GM18858 (cell line): ENCODE measurements around the gene SS18L1.

ENCODE experiments used
- ATAC-seq: cut with Tn5 transposase; IDR thresholded peaks from one replicate; pipeline ENCODE4 v1.9.1; 2021; ENCODE audit not compliant: unreplicated experiment

The SS18L1 gene

DNA sequence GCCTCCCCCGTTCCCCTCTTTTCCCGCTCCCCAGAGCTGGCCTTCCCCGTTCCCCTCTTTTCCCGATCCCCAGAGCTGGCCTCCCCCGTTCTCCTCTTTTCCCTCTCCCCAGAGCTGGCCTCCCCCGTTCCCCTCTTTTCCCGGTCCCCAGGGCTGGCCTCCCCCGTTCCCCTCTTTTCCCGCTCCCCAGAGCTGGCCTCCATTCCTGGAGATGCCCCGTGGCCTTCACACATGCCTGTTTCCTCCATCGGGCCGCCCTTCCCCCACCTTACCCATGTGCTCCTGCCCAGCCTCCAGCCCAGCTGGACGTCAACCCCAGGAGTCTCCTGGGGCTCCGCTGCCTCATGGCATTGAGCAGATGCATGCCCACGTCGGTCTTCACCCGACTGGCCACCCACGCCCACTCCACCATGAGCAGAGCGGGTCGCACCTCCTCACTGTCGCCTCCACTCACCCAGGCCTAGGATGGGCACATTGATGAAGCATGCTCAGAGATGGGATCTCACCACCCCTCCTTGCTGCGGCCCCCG, 8.3 kb downstream of the SS18L1 start:
- ATAC-seq, result no peak

DNA sequence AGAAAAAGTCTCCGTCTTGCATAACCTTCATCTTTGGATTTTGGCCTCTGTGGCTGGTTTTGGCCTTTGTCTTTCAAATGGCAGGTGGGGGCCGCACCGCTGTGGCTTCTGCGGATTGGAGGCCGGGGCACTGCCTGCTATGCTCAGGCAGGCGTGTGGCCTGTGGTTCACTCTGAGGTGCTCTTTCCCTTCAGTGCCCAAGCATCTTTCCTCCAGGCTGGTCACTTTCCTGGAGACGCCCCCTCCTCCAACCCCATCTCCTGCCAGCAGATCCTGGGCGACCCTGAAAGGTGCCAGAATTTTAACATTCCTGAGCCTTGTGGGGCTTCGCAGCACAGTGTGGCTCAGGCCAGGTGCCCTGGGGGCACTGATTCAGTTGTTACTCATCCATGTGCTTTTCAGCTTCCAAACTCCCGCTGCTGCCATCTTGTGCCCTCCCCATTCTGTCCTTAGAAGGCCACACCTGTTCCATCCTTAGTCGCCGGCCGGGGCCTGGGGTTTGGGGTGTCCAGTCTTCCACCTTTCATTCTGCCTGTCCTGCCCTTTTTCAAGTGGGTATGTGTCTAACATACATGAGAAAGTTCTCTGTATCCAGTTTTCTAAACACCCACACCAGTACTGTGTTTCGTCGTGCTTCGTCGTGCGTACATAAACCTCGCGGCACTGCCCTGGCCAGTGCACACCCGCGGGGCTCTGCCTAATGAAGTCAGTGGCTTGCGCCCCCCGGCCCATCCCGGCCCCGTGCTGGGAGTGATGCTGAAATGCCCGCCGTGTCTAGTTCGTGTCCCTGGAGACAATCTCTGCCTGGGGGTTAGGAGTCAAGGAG, 12.1 kb downstream of the SS18L1 start:
- no peak for ATAC-seq

DNA sequence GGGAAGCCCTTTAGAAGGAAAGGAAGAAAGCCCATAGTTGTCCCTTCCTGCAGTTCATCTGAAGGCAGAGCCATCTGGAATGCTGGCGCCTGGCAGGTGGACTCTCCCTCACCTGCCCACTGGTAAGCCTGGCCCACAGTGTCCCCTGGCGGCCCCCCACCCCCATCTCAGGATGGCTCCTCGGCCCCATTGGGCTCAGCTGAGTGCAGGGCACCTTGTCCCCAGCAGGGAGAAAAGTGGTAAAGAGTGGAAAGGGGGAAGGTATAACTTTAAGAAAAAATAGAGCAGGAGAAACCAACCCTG, 12.6 kb downstream of the SS18L1 start:
- no peak for ATAC-seq

DNA sequence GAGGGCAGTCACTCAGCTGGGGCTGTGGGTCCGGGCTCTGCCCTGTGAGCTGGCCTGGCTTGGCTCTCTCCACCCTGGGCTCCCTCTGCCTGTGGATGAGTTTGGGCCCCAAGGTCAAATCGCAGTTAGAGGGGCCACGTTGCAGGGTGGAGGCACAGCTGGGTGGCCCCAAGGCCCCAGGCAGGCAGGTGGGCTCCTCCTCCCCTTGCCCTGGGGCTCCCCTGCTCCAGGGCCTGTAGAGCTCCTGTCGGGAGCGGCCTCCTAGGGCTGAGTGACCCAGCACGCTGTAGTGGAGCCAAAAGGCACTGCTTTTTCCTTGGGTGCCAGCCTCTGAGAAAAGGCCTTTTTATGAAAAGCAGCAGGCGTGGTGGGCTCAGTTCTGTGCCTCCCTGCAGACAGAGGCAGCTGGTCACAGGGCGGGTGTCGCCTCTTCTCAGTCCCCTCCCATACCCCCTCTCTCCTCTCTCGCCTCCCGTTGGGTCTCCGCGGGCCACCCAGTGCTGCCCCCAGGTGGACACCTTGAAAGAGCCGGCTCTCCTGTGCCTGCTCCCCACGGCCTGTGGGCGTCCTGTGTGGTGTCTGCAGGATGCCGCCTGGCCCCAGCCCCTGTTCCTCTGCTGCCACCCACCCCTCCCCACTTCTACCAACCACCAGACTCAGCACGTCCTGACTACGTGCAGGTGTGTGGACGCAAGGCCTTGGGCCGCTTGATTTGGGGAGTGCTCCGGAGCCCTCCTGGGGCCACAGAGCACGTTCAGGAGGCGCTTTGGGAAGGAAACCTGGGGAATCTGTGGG, 13.2 kb downstream of the SS18L1 start:
- ATAC-seq, result no peak

DNA sequence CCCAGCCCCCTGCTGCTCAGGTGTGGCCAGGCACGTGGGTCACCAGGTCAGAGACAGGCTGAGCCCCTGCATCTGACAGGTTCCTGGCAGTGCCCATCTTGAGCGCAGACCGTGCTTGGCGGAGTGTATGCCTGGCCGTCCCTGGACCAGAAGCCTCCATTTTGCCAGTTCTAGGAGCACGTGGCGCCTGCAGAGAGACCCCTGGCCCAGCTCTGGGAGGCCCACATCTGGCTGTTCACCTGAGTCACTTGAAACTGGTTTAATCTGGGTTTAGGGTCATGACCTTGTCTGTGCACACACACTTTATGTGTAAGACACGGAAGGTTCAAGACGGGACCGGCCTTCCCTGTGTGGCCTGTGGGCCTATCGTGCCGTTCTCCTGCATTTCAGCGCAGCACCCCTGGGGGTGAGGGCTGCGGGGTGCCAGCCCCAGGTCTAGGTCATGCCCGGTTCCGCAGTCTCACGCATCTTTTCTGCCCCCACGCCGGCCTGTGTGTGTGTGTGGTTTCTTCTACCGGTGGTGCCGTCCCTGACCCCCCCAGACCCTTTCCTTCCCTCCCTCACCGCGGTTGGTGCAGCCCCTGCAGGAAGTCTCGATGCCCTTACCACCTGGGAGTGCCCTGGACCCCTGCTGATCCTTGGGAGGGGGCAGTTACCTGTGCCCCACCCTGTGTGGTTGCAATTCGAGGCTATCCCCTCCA, 14.0 kb downstream of the SS18L1 start:
- ATAC-seq, result no peak

DNA sequence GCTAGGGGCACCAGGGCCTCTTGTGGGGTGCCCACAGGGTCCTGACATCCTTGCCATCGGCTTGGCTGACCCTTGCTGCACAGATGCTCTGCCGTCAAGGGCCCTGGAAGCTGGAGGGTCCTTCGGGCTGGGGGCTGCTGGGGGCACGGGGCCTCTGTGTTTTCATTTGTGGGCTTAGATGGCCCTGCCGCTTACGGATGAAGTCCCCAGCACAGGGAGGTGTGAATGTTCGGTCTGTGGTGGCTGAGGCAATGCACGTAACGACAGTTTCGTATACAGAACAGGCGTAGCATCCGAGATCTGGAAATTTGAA, 14.5 kb downstream of the SS18L1 start:
- ATAC-seq, result no peak

DNA sequence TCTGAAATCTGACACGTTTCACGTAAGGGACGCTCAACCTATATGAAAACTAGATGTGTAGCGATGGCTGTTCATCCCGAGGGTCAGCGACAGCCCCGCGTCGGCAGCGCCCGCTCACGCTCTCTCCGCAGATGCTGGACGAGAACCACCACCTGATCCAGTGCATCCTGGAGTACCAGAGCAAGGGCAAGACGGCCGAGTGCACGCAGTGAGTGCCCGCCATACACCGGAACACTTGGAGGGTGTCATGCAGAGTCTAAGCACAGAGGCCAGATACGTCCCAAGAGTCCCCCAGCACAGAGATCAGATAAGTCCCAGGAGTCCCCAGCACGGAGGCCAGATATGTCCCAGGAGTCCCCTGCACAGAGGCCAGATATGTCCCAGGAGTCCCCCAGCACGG, 15.0 kb downstream of the SS18L1 start:
- ATAC-seq, result no peak

DNA sequence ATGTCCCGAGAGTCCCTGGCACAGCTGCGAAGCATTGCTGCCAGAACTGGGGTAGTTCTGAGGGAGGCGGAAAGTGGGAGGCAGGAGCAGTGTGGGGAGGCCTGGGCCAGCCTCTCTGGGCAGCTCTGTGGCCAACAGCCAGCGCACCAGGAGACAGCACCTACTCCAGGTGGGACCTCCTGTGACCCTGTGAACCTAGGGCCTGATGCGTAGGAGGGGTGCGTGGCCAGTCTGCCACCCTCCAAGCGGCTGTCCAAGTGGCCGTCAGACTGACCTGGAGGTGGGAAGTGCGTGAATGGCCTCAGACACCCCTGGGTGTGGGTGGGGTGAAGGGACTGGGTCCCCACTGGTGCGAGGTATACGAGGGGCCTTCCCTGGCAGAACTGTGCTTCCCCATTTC, 15.5 kb downstream of the SS18L1 start:
- no peak for ATAC-seq

DNA sequence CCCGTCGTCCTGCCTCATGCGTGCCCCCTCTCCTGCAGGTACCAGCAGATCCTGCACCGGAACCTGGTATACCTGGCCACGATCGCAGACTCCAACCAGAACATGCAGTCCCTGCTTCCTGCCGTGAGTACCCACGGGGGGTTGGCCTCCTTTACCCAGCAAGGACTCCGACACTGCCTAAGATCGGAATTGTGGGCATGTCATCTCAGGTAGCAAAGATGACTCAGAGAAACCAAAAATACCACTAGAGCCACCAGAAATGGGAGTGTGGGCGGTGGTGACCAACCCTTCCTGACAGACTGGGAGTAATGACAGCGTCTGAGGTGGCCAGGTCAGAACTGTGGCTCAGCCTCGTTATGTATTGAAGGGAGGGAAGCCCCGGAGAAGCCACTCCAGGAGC, 16.3 kb downstream of the SS18L1 start:
- no peak for ATAC-seq

DNA sequence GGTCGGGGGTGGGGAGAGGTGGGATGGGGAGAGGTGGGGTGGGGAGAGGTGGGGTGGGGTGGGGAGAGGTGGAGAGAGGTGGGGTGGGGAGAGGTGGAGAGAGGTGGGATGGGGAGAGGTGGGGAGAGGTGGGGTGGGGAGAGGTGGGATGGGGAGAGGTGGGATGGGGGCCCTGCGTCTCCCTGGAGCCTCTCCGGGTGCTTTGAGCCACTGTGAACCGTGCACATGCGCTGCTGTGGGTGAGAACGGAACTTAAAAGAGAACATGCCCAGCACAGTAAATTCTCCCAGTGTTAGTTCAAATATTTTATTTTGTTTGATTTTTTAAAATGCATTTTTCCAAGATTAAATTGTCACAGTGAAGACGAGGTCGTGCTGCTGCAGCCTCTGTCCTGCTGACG, 16.7 kb downstream of the SS18L1 start:
- no peak for ATAC-seq

DNA sequence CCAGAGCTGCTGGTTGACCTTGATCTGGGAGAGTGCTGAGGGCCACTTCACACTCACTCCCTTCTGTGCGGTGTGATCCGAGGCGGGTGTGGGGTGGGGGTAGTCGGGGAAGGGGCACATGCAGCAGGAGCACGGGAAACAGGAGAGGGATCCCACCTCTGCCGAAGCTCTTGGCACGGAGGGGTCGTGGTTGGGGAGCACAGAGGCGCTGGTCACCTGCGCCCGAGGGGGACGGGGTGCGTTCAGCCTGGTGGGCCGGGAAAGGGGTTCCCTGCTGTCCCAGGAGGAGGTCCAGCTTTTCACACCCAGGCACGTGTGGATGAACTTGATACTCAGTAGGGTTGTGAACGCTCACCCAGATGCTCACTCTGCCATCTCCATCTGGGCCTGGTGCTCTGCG, 17.3 kb downstream of the SS18L1 start:
- no peak for ATAC-seq

DNA sequence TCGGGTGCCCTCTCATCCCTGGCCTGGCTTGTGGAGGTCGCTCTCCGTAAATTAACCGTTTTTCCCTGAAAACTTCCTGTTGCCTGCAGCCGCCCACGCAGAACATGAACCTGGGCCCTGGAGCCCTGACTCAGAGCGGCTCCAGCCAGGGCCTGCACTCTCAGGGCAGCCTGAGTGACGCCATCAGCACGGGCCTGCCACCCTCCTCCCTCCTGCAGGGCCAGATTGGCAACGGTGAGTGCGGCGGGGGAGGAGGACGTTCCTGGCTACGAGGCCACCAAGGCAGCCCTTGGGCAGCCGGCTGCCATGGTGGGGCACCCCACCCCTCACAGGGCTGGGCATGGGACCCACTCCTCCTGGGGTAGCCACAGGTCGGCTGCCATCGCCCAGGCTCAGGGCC, 17.8 kb downstream of the SS18L1 start:
- ATAC-seq, result no peak

DNA sequence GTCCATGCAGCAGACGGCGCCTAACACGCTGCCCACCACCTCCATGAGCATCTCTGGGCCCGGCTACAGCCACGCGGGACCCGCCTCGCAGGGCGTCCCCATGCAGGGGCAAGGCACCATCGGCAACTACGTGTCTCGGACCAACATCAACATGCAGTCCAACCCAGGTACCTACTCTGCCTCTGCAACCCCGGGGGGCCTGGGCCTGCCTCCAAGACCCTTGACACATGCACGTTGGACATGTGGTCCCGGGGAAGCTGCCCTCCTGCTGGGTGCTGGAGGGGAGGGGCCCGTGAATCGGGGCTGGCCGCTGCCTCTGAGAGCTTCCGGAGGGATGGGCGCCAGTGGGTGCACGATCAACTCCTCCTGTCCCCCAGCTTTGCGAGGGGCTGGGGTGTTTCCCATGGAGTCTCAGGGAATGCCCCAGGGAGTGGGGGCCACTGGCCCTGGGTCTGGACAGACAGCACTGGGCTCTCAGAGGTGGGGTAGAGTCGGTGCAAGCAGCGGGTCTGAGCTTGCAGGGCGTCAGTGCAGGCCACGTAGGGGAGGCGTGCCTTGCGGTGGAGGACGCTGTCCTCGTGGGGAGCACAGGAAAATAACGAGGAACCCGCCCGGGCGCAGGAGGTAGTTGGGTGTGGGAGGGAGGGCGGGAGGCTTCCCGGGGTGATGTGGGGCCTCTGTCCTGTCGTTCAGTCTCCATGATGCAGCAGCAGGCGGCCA, 19.4 kb downstream of the SS18L1 start:
- no peak for ATAC-seq

DNA sequence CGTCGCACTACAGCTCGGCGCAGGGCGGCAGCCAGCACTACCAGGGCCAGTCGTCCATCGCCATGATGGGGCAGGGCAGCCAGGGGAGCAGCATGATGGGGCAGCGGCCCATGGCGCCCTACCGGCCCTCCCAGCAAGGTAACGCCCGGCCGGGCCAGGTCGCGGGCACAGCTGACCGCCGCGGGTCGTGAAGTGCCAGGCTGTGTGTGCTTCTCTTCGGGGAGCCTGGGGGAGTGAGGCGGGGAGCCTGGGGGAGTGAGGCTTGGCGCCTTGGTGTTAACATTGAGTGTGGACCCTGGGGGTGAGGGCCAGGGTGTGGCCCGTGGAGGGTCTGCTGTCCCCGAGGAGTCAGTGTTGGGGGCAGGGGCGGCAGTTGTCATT, 19.9 kb downstream of the SS18L1 start:
- no peak for ATAC-seq

DNA sequence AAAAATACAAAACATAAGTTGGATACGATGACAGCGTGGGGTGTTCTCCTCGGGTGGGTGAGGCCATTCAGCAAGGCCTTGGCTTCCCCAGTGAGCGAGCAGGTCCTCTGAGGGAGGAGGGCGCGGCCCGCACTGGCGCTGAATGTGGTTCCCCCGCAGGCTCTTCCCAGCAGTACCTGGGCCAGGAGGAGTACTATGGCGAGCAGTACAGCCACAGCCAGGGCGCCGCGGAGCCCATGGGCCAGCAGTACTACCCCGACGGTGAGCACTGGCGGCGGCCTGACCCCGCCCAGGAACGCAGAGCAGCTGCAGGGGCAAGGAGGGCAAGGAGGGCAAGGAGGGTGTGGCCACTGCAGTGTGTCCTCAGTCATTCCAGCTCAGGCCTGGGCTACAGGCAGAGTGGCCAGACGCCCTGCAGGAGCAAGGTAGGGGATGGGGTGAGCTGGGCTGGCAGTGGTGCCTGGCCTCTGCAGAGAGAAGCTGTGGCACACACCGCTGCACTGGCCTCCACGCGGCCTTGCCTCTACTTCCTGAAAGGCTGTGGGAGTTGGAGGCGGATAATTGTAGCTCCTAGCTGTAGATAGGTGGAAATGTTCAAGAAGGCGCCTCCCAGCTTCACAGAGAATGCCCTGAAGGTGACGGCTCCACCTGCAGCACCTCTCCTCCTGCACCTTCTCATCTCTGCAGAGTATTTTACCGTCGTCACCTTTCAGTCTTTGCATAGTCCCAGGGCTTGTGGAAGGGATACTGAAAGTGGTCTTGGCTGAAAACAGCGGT, 20.6 kb downstream of the SS18L1 start:
- ATAC-seq, result no peak

DNA sequence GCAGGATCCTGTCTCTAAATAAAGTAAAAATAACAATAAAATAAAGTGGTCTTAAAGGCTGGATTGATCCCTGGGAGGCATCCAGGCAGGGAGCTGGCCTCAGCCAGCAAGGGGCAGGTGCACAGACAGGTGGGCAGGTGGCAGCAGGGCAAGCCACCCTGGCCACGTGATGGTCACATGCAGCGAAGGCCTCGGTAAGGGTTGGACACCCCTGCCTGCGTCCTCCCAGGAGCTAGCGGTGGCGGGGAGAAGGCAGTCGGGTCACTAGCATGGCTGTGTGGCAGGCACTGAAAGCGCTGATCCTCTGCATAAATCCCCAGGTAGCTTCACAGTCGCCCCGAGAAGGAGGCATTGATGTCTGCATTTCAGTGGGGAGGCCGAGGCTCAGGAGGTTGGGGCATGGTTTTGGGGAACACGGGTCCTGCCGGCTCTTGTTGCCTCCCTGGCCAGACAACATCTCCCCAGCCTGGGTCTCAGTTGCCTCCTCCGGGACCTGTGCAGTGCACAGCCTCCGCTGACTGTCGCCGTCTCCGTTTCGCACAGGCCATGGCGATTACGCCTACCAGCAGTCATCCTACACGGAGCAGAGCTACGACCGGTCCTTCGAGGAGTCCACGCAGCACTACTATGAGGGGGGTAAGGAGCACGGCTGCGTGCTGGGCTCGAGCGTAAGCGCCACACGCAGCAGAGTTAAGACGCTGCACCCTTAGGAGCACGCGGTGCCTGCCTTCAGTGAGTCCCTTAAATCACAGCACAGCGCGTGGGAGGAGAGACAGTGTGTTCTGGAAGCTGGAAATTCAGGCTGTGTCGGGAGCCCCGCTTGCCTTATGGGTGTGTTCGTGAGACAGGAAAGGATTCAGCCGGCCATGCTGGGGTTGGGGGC, 21.6 kb downstream of the SS18L1 start:
- no peak for ATAC-seq

DNA sequence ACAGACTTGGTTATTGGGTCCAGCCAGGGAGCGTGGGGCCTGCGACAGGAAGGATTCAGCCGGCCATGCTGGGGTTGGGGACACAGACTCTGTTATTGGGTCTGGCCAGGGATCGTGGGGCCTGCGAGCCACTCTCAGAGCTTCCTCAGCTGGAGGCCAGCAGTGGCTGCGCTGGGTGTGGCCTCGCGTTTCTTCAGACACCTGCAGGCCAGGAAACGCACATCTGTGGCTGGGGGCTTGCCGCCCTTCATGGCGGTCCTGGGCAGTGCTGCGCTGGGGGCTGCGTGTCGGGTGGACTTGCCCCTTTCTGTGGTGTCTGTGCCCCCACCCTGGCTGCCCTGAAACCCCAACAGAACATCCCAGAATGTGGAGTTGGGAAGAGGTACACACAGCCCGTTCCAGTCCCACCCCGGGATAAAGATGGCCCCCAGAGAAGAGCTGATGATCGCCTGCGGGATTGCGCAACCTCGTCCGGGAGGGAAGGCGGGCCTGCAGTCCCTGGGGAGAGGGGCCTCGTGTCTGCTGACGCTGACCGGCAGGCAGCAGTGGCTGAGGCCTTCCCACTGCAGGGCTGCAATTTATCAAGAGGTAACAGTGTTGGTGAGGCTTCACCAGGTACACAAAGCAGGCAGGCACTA, 22.3 kb downstream of the SS18L1 start:
- ATAC-seq, result no peak

DNA sequence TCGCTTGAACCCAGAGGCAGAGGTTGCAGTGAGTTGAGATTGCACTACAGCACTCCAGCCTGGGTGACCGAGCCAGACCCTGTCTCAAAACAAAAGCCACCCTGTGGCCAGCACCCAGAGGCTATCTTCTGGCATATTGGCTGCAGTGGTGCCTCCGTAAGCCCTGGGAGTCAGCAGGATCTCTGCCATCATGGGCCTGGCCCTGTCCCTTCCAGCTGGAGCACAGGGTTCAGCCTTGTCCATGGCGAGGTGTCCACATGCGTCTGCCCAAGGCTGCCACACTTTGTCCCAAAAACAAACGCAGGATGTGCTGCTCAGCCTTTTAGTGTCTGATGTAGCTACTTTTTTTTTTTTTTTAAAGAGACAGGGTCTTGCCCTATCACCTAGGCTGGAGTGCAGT, 23.9 kb downstream of the SS18L1 start:
- ATAC-seq, result no peak

DNA sequence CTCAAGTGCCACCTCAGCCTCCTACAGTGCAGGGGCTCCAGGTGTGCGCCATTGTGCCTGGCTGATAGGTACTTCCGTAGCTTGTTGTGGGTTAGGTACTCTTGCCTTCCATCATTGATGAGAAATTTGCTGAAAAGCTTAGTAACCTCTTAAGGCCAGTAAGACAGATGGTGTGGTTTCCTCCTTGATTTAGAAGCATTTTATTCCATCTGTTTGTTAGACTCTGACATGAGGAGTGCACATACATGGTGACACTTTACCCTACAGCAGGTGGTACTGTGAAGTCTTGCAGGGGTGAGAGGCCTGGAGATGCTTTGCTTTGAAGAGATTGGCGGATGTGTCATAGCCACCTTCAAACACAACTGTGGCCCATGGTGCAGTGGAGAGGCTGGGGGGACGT, 24.5 kb downstream of the SS18L1 start:
- no peak for ATAC-seq
